SJSA1 (cell line): Measurements from ENCODE around the gene GRB2. TPM values are rescaled to one million over a fixed set of nuclear protein-coding genes. Genes with fewer than 3 reads are reported as not detected.
A peak's percentile ranks its signal among the peaks of the same experiment; 100 is the strongest.

ENCODE experiments used
- DNase-seq, 2 experiments: peaks; one replicate each; pipeline ENCODE4 v3.0.0-alpha.2; 2015 to 2020; ENCODE audit warnings: low spot score in 2 of 2, low read depth in 1 of 2
- H3K27ac ChIP-seq: fragments of 250-450 bp; sonication (Bioruptor Pico); 2 replicates; pipeline ENCODE4 v1.5.1; 2020; ENCODE audit warnings: mild to moderate bottlenecking, moderate library complexity
- H3K27me3 ChIP-seq: fragments of 250-450 bp; sonication (Bioruptor Pico); replicated peaks from 2 replicates; pipeline ENCODE4 v1.5.1; 2020; ENCODE audit warnings: mild to moderate bottlenecking, moderate library complexity
- H3K36me3 ChIP-seq: fragments of 250-450 bp; sonication (Bioruptor Pico); 2 replicates; pipeline ENCODE4 v1.5.1; 2020; ENCODE audit warnings: mild to moderate bottlenecking
- H3K4me1 ChIP-seq: fragments of 250-450 bp; sonication (Bioruptor Pico); replicated peaks from 2 replicates; pipeline ENCODE4 v1.6.1; 2021; ENCODE audit warnings: mild to moderate bottlenecking
- H3K4me3 ChIP-seq: fragments of 250-450 bp; sonication (Bioruptor Pico); 2 replicates; pipeline ENCODE4 v1.5.1; 2020; ENCODE audit warnings: mild to moderate bottlenecking
- H3K9me3 ChIP-seq: fragments of 250-450 bp; sonication (Bioruptor Pico); replicated peaks from 2 replicates; pipeline ENCODE4 v1.5.1; 2020; ENCODE audit warnings: mild to moderate bottlenecking
- total RNA-seq: library from RNA; depleted of rRNA; stranded (reverse); fragments of >200 nt; shearing (Covaris generic); gene quantifications from 2 replicates; pipeline ENCODE4 v1.2.3, GENCODE V29; 2014; rRNA removed

The GRB2 gene
- total RNA-seq, 1 experiment from 2014 or later: 200 TPM

- Histone ChIP-seq H3K27me3 (no peaks in the 10 kb centered on the region), H3K27ac (no peak overlapping the region), H3K4me3 (no peak overlapping the region), H3K4me1 (peaks cover 20% of the 10 kb centered on the region), H3K36me3 (peaks cover 25% of the 10 kb centered on the region), H3K9me3 (peaks cover 7% of the 10 kb centered on the region)
- DNase-seq: no peak
Measured at GRCh38 chr17:75273977-75274708, 131.3 kb downstream of the GRB2 start.

- peaks cover 7% of the 10 kb centered on the region for H3K9me3 ChIP-seq
- peaks cover 25% of the 10 kb centered on the region for H3K36me3 ChIP-seq
- peaks cover 20% of the 10 kb centered on the region for H3K4me1 ChIP-seq
- H3K4me3 ChIP-seq: no peak overlapping the region
- DNase-seq: no peak
- H3K27ac ChIP-seq: no peak overlapping the region
- no peaks in the 10 kb centered on the region for H3K27me3 ChIP-seq
Measured at GRCh38 chr17:75272848-75273184, 132.7 kb downstream of the GRB2 start.

GRCh38 chr17:75271955-75272847 lies 133.3 kb downstream of the GRB2 start:
- Histone ChIP-seq H3K27ac (peak overlapping the region; percentile 59; the same call in 1 of the 2 replicates), H3K4me1 (peaks cover 20% of the 10 kb centered on the region)

GRCh38 chr17:75271233-75271954 lies 134.1 kb downstream of the GRB2 start:
- Histone ChIP-seq H3K27me3 (no peaks in the 10 kb centered on the region), H3K36me3 (peaks cover 38% of the 10 kb centered on the region), H3K4me3 (peak overlapping the region; percentile 94), H3K4me1 (peaks cover 20% of the 10 kb centered on the region), H3K27ac (peak overlapping the region; percentile 59), H3K9me3 (peaks cover 7% of the 10 kb centered on the region)
- peak; percentile 78 to 87 for DNase-seq

More at GRCh38 chr17:75271955-75272847, 133.3 kb downstream of the GRB2 start:
- H3K9me3 ChIP-seq: peaks cover 7% of the 10 kb centered on the region
- no peak for DNase-seq
- peaks cover 30% of the 10 kb centered on the region for H3K36me3 ChIP-seq
- no peaks in the 10 kb centered on the region for H3K27me3 ChIP-seq
- peak overlapping the region; percentile 94 for H3K4me3 ChIP-seq

- Histone ChIP-seq H3K27ac (peak within 1 kb of the TSS; percentile 59), H3K4me1 (peaks cover 20% of the 10 kb centered on the region), H3K36me3 (peaks cover 43% of the 10 kb centered on the region), H3K9me3 (peaks cover 7% of the 10 kb centered on the region), H3K4me3 (peak within 1 kb of the TSS; percentile 94), H3K27me3 (no peaks in the 10 kb centered on the region)
- no peak for DNase-seq
Measured at GRCh38 chr17:75270966-75271232, 134.6 kb downstream of the GRB2 start, which contains the start of gene MIF4GD. Gene MIF4GD (minus strand): TSS chr17:75271231. CDS start chr17:75270195, 1,036 bp downstream.

GRCh38 chr17:75270218-75270965 lies 135.1 kb downstream of the GRB2 start:
- peak overlapping the region; percentile 10 for H3K27ac ChIP-seq
- no peaks in the 10 kb centered on the region for H3K27me3 ChIP-seq
- peak overlapping the region; percentile 94 for H3K4me3 ChIP-seq
- H3K9me3 ChIP-seq: peaks cover 7% of the 10 kb centered on the region
- peaks cover 20% of the 10 kb centered on the region for H3K4me1 ChIP-seq
- DNase-seq: peak; percentile 78 to 86
- H3K36me3 ChIP-seq: peaks cover 48% of the 10 kb centered on the region

GRCh38 chr17:75269844-75270217 lies 135.6 kb downstream of the GRB2 start:
- DNase-seq: no peak
- no peak overlapping the region for H3K27ac ChIP-seq
- no peaks in the 10 kb centered on the region for H3K27me3 ChIP-seq
- H3K9me3 ChIP-seq: peaks cover 7% of the 10 kb centered on the region
- H3K36me3 ChIP-seq: peaks cover 54% of the 10 kb centered on the region
- peaks cover 20% of the 10 kb centered on the region for H3K4me1 ChIP-seq
- H3K4me3 ChIP-seq: peak overlapping the region; percentile 94

Other genes starting within 250 kb of the GRB2 start
- 177 and 212 TPM in 2 replicates for gene SUMO2, start 222.7 kb downstream of the GRB2 start, total RNA-seq
- gene NUP85, start 200.0 kb downstream of the GRB2 start, total RNA-seq: 75.1 and 110 TPM in 2 replicates
- gene GGA3, start 144.1 kb downstream of the GRB2 start, total RNA-seq: 13.1 and 13.8 TPM in 2 replicates
- gene MRPS7, start 143.8 kb downstream of the GRB2 start, total RNA-seq: 91.5 and 113 TPM in 2 replicates
- gene MIF4GD, start 134.4 kb downstream of the GRB2 start, total RNA-seq: 8.5 and 10.7 TPM in 2 replicates
- 8.5 and 21.7 TPM in 2 replicates for gene SLC25A19, start 116.2 kb downstream of the GRB2 start, total RNA-seq
- gene TMEM94, start 51.0 kb upstream of the GRB2 start, total RNA-seq: 62.9 and 109 TPM in 2 replicates
- 14.2 and 19.7 TPM in 2 replicates for gene CASKIN2, start 109.9 kb upstream of the GRB2 start, total RNA-seq
- 54.0 and 78.4 TPM in 2 replicates for gene TSEN54, start 110.8 kb upstream of the GRB2 start, total RNA-seq
- 5.8 and 6.6 TPM in 2 replicates for gene LLGL2, start 120.0 kb upstream of the GRB2 start, total RNA-seq
- 0.03 TPM in 1 of 2 replicates, not detected in the other for gene MYO15B, start 182.1 kb upstream of the GRB2 start, total RNA-seq
- gene SMIM5, start 227.8 kb upstream of the GRB2 start, total RNA-seq: 0.05 TPM in 1 of 2 replicates, not detected in the other